Bronchial epithelial cell (primary cell): Measurements from ENCODE around the gene OR51I1. TPM values are rescaled to one million over a fixed set of nuclear protein-coding genes. Genes with fewer than 3 reads are reported as not detected.

Experiments
- DNase-seq: peaks from one replicate; pipeline ENCODE4 v3.0.0-alpha.2; 2010; ENCODE audit warnings: low read depth
- FAIRE-seq: peaks from 2 replicates; lab custom pipeline; 2011; peaks lifted over from hg19 to GRCh38; lab: Jason Lieb, UNC
- H3K27me3 ChIP-seq: 2 replicates; pipeline ENCODE4 v1.5.1; 2011; ENCODE audit warnings: low read length; ENCODE audit not compliant: control insufficient read depth, insufficient read depth
- H3K36me3 ChIP-seq: 2 replicates; pipeline ENCODE4 v1.5.1; 2011; ENCODE audit warnings: low read length; ENCODE audit not compliant: control insufficient read depth, insufficient read depth
- H3K4me3 ChIP-seq: 2 replicates; pipeline ENCODE4 v1.5.1; 2011; ENCODE audit warnings: mild to moderate bottlenecking, low read depth, low read length, control low read depth
- total RNA-seq: library from RNA; depleted of rRNA; stranded (reverse); fragments of >200 nt; gene quantifications from 2 replicates; pipeline ENCODE4 v1.2.1, GENCODE V29; 2014
- TF ChIP-seq, protein P1 (sequence below): IDR thresholded peaks from 2 replicates; pipeline ENCODE4 v1.5.1; 2011; ENCODE audit warnings: mild to moderate bottlenecking, moderate library complexity, low read length, control low read depth, inconsistent platforms; ENCODE audit not compliant: insufficient read depth, severe bottlenecking

The OR51I1 gene
- total RNA-seq, 1 donor from 2014 or later, result not detected

DNA sequence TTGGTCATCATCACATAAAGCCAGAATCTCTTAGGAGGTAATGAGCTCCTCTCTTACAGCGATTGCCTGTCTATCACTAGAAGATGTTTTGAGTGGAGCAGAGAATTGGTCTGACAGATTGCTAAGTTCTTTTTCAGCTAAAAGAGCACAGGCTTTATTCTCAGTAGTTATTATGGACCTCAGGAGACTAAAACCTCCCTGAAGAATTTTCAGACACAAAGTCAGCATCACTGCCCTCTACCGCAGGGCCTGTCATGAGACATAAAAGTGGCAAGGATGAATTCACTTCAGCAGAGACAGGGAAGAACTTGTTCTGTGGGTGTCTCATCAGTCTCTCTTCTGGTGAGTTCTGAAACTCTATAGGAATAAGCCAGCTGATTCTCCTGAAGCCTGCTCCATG, 7.7 kb upstream of the OR51I1 start, which contains the start of gene OR51I2:
TSS of gene OR51I2 (plus strand) at position 301 of the 400 bp plus-strand sequence. CDS start 4,166 bp downstream, outside the sequence.
- TF ChIP-seq, protein P1, sequence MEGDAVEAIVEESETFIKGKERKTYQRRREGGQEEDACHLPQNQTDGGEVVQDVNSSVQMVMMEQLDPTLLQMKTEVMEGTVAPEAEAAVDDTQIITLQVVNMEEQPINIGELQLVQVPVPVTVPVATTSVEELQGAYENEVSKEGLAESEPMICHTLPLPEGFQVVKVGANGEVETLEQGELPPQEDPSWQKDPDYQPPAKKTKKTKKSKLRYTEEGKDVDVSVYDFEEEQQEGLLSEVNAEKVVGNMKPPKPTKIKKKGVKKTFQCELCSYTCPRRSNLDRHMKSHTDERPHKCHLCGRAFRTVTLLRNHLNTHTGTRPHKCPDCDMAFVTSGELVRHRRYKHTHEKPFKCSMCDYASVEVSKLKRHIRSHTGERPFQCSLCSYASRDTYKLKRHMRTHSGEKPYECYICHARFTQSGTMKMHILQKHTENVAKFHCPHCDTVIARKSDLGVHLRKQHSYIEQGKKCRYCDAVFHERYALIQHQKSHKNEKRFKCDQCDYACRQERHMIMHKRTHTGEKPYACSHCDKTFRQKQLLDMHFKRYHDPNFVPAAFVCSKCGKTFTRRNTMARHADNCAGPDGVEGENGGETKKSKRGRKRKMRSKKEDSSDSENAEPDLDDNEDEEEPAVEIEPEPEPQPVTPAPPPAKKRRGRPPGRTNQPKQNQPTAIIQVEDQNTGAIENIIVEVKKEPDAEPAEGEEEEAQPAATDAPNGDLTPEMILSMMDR, result no peak
- DNase-seq (no peak), FAIRE-seq (no peak)
- H3K4me3 ChIP-seq, result no peak within 1 kb of the TSS
- H3K27me3 ChIP-seq, result no peaks in the 10 kb centered on the region
- H3K36me3 ChIP-seq, result no peaks in the 10 kb centered on the region

DNA sequence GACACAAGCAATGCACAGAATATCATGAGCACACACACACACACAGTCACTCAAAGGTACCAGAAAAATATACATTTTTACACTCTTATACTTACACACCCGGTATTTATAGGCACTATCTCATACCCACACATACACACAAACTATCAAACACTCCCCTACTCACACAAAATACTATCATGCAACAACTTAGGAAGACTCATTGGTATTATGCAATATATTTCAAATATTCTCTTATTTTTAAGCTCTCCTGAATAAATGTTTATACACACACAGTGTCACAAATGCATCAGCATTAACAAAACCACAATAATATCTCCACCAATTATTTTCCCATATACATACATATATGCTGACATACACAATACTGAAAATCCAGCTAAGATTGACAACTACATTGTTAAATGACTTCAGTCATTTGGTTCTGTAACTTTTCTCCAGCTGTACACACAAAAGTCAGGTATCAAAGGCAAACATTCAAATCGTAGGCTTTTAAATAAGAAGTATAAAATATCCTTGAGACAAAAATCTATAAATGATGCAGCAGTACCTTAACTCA, 2.6 kb upstream of the OR51I1 start:
- TF ChIP-seq, protein P1, result no peak
- no peak for DNase-seq
- no peak overlapping the region for H3K4me3 ChIP-seq
- no peaks in the 10 kb centered on the region for H3K36me3 ChIP-seq
- no peak for FAIRE-seq
- no peaks in the 10 kb centered on the region for H3K27me3 ChIP-seq

DNA sequence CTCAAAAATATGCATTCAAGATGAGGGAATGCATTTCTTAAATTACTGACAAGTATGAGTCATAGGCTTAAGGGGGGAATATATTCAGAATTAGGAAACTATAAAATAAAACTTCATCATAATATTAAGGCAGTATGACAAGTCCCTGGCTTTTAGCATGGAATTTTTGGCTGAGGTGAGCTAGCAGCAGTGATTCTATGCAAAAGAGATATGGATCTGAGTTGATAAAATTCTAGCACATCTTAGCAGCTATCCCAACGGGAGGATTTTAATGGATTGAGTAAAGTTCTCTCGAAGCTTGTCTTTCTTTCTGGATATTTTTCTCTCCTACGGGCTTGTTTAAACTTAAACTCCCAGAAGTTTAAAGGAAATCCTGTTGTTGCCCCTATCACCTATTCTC, 18.2 kb downstream of the OR51I1 start:
- Histone ChIP-seq H3K4me3 (no peak overlapping the region), H3K27me3 (no peaks in the 10 kb centered on the region), H3K36me3 (no peaks in the 10 kb centered on the region)
- FAIRE-seq (no peak), DNase-seq (no peak)
- TF ChIP-seq, protein P1, result no peak

DNA sequence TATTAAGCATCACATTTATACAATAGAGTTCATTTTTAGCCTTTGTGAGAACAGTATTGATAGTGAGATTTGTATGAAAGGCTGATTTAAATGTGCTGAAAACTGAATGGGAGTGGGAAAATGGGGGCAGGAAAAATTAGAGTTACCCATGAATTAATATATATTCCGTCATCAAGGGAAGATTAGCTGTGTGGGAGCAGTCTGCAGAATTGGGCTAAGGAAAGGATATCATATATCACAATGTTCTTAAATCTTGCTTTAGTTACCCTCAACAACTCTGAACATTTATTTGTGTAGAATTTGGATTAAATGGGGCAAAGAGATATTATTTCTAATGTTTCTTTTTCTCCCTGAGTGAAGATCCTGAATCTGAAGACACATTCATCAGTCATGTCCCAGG, 19.5 kb downstream of the OR51I1 start, which contains the start of gene OR51Q1:
TSS of gene OR51Q1 (plus strand) at position 301 of the 400 bp plus-strand sequence. CDS start at position 391, 90 bp downstream.
- DNase-seq (no peak), FAIRE-seq (no peak)
- Histone ChIP-seq H3K4me3 (no peak within 1 kb of the TSS), H3K27me3 (no peaks in the 10 kb centered on the region), H3K36me3 (no peaks in the 10 kb centered on the region)
- TF ChIP-seq, protein P1, result no peak

DNA sequence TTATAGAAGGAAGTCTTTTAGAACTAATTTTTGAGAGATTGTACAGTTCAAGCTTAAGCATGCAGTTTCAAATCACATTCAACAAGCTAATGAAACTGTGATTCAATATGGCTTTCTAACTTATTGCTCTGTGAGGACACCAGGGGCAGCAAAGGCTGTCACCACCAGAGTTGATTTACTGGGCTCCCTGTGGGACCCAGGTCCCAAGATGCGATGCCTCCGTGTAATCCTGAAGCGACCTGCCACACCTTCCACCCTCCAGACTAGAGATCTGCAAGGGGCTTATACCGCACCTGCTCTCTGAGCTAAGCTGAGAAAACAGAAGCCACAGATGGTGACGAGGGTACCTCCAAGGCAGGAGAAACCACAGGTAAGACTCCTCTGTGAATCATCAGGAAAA, 20.3 kb downstream of the OR51I1 start:
- Histone ChIP-seq H3K27me3 (no peaks in the 10 kb centered on the region), H3K36me3 (no peaks in the 10 kb centered on the region), H3K4me3 (no peak overlapping the region)
- TF ChIP-seq, protein P1, result no peak
- no peak for FAIRE-seq
- peak; percentile 3 for DNase-seq

DNA sequence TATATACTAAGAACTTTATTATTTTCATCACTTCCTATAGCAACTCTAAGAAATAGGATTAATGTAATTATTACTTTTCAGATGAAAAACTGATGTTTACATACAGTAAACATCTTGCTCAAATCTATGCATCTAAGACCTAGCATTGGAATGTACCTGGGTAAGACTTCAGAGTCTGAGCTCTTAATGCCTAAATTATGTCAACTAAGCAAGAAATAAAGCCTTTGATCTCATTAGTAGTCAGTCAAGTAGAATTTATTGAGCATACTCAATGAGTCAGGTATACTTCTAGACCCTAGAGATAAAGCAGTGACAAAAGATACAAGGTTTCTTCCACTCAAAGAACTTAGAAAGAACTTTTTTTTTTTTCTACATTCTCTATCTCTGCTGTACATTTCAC, 36.1 kb downstream of the OR51I1 start:
- no peaks in the 10 kb centered on the region for H3K36me3 ChIP-seq
- DNase-seq, result no peak
- TF ChIP-seq, protein P1, result no peak
- H3K4me3 ChIP-seq, result no peak overlapping the region
- no peaks in the 10 kb centered on the region for H3K27me3 ChIP-seq
- FAIRE-seq, result no peak
